ENCODE measurements around the gene MARCKSL1.
A peak's percentile ranks its signal among the peaks of the same experiment; 100 is the strongest.
"Not testable (repeated sequence)": the region's sequence is repeated elsewhere in the genome, so short reads cannot be mapped to it uniquely, and the experiment has no call there.

Gene MARCKSL1

GRCh38 chr1:32331549-32331948 is 4.5 kb downstream of the MARCKSL1 start:
- no peak for DNase-seq

DNA sequence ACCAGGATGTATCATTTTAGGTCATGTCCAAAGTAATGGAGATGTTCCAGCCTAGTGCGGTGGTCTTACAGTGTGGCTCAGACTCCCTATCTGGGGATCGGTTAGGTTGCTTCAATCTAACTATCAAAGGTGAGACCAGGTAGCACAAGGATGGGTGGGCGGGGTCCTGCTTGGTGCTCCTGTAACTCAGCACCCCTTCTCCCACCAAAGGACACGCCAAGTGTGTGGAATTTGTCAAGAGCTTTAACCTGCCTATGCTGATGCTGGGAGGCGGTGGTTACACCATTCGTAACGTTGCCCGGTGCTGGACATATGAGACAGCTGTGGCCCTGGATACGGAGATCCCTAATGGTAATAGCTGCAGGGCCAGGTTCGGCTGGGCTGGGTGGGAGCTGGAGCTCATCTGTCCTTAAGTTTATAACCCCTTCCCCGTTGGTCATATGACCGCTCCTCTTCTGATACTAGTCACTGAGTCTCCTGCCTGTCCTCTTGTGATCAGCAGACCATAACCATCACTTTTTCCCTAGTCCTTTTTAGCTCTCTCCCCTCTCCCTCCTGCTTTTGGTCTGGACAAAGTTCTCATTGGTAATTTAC is 5.4 kb downstream of the MARCKSL1 start:
- DNase-seq, result no peak

- no peak for DNase-seq
Observed at GRCh38 chr1:32329931-32330466, 6.0 kb downstream of the MARCKSL1 start.

DNA sequence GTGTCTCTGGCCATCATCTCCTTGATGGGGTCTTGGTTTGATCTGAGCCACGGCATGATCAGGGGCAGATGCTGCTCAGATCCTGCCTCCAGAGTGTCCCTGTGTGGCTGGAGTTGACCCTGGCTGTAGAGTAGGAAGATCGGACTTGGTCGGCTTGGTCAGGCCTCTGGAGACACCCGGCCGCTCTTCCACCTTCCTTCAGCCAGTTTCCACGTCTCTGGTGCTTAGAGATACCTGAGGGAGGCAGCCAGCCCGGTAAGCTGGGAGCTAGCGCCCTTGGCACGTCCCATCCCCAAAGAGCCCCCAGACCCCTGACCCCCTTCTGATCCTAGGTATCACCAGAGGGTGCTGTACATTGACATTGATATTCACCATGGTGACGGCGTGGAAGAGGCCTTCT is 8.8 kb downstream of the MARCKSL1 start:
- DNase-seq, result no peak

DNA sequence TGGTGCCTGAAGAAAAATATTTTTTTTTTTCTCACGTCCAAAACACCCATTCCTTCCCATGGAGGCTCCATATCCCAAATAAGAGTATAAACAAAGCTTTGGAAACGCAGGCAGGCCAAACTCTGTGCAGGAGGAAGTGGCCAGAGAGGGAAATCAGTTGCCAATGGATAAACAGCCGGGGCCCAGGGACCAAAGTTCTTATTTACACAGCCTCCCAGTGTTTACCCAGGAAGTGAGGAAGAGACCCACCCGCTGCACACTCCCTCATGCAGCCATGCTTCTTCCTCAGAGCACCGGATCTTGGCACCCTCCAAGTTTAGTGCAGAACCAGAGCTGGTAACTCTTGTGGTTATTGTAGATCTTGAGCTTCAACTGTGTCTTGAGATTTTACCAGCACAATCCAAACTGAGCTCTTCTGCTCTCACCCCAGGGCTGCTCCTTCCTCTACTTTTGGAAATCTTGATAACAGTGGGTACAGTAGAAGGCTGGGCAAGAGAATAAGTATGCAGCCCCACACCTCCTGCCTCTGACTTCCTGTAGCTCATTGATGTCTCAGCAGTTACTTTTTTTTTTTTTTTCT is 14.2 kb downstream of the MARCKSL1 start:
- no peak for DNase-seq

DNA sequence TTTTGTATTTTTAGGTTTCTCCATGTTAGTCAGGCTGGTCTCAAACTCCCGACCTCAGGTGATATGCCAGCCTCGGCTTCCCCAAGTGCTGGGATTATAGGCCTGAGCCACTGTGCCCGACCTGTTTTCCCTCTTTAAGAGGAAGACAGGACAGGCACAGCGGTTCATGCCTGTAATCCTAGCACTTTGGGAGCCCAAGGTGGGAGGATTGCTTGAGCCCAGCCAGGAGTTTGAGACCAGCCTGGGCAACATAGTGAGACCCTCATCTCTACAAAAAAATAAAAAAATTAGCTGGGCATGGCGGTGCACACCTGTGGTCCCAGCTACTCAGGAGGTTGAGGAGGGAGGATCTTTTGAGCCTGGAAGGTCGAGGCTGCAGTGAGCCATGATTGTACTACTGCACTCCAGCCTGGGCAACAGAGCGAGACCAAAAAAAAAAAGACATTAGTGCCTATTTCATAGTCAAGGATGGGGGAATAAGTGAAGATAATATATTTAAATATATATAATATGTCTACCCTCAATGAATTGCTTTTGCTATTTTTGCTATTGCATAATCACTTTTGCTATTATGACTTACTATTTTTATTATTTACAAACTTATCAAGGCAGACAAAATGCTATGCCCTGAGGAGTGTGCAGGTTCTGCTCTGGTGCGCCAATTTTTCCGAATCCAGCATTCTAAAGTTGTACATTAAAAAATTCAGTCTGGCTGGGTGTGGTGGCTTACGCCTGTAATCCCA is 17.7 kb downstream of the MARCKSL1 start:
- no peak for DNase-seq

GRCh38 chr1:32316903-32317277 is 19.1 kb downstream of the MARCKSL1 start:
- DNase-seq, result no peak

GRCh38 chr1:32311709-32312393 is 24.2 kb downstream of the MARCKSL1 start:
- DNase-seq, result no peak

DNA sequence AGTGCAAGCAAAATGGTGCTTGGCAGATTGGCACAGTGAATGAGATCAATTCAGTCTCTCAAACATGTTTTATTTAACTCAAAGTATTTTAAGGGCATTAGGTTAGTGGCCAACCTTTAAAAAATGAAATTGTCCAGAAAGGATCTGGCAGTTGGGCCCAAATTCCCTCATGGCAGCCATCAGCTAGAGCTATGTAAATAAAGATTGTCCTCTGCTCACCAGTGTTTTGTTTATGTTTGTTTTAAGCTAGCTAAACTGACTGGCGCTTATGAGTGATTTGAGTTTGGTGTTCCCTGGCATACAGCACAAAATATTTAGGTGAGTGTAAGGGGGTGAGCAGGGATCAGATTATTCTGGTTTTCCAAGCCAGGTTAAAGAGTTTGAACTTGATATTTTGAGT is 26.1 kb downstream of the MARCKSL1 start:
- DNase-seq, result no peak

DNA sequence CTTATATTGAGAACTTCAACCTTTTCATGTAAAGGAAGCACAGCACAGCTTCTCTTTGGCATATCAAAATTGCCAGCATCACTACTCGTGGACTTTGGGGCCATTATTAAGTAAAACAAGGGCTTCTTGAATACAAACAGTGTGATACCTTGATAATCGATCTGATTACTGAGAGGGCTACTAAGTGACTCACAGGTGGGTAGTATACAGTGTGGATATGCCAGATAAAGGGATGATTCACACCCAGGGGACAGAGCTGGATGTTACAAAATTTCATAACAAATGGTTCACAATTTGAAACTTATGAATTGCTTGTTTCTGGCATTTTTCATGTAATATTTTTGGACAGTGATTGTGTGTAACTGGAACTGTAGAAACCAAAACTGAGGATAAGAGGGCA is 28.7 kb downstream of the MARCKSL1 start:
- DNase-seq, result no peak

GRCh38 chr1:32305310-32305709 is 30.7 kb downstream of the MARCKSL1 start:
- DNase-seq, result no peak

DNA sequence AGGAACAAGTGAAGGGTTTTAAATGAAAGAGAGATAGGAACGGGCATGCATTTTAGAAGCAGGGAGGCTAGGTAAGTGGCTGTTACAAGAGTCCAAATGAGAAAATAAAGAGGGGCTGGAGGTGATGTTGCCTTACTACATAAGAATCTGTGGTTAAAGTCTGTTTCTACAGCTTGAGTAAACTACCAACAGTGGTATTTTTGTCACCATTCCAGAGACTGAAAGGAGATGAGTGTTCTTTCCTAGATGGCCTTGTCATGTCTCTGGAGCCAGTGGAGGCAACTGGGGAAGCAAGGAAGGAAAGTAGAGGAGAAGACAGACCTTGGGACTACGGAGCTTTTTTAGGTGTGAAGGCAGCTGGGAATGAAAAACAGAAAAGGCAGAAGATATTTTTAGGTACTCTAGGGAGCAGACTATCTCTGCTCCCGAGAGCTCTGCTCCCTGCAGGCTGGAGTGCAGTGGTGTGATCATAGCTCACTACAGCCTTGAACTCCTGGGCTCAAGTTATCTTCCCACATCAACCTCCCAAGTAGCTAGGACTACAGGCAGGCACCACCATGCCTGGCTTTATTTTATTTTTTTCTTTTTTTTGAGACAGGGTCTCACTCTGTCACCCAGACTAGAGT is 31.9 kb downstream of the MARCKSL1 start:
- no peak for DNase-seq

GRCh38 chr1:32303358-32303757 is 32.7 kb downstream of the MARCKSL1 start:
- no peak for DNase-seq

GRCh38 chr1:32299327-32299726 is 36.7 kb downstream of the MARCKSL1 start:
- no peak for DNase-seq

DNA sequence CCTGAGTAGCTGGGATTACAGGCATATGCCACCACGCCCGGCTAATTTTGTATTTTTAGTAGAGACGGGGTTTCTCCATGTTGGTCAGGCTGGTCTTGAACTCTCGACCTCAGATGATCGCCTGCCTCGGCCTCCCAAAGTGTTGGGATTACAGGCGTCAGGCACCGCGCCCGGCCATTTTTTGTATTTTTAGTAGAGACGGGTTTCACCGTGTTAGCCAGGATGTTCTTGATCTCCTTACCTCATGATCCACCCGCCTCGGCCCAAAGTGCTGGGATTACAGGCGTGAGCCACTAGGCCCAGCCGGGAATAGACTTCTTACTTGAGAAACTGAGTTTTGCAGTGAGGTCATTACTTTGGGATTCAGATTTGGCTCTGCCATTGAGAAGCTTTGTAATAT is 37.8 kb downstream of the MARCKSL1 start:
- not testable (repeated sequence) for DNase-seq

DNA sequence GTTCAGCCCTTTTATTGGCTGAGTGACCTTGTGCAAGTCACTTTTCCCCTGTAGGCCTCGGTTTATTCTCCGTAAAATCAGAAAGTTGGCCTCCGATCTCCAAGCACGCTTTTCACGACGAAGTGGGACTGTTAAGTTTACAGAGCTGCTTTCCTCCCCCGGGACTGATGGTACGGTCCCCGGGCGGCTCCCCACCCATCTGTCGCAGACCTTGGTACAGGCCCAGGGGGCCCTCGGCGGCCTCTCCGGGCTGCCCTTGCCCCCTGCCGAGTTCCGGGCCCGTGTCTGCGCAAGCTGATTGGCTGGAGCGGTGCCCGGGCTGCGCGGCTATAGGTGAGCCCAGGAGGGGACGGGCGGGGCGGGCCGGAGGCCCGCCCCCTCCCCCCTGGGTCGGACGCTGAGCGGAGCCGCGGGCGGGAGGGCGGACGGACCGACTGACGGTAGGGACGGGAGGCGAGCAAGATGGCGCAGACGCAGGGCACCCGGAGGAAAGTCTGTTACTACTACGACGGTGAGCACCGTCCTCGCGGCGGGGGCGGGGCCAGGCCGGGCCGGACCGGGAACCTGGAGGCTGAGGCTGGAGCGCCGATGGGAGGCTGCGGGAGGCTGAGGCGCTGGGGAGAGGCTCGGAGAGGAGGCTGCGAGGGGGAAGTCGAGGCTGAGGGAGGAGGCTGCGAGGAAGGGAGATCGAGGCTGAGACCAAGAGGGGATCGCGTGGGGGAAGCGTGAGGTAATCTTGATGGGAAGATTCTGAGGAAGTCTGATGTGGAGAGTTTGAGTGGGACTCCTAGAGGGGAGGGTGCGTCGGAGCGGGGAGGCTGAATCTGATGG is 44.1 kb downstream of the MARCKSL1 start, which contains the start of gene HDAC1:
Gene HDAC1 (plus strand): TSS at position 376 of the 831 bp plus-strand sequence. CDS start 87 bp downstream, at position 463.
- DNase-seq, result peak; percentile 87

DNA sequence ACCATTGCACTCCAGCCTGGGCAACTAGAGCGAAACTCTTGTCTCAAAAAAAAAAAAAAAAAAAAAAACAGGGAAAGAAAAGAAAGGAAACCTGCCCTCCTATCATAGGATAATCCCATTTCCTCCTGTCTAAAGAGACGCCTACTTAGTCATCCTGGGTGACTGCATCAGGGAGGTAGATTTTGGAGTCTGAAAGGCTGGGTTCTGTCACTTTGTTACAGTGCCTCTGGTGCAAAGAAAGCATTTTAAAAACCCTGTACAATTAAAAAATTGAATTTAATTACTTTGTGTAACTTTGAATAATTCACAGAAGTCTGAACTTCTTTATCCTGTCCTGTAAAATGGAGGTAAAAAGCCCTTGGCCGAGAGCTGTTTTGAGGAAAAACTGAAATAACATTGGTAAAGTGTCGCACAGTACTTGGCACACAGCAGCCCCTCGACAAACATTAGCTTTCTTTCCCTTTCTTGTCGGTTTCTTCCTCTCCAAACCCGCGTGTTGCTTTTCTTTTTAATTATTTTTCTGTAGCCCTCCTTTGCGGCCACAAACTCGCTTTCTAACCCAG is 44.8 kb downstream of the MARCKSL1 start:
- peak; percentile 15 for DNase-seq

- DNase-seq, result no peak
Observed at GRCh38 chr1:32289256-32289655, 46.8 kb downstream of the MARCKSL1 start.

DNA sequence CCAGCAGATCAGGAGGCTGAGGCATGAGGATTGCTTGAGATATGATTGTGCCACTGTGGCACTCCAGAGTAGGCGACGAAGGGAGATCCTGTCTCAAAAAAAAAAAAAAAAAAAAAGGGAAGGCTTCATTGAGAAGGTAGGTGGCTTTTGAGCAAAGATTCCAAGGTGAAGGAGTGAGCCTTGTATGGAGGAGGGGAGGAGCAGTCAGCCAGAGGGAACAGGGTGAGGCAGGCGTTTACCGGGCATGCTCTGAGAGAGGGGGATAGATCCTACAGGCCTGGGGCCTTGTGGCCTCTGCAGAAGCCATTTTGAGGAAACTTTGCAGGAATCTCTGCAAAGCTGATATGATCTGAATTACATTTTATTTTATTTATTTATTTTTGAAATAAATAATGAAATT is 49.3 kb downstream of the MARCKSL1 start:
- no peak for DNase-seq

GRCh38 chr1:32285658-32286057 is 50.4 kb downstream of the MARCKSL1 start:
- no peak for DNase-seq

DNA sequence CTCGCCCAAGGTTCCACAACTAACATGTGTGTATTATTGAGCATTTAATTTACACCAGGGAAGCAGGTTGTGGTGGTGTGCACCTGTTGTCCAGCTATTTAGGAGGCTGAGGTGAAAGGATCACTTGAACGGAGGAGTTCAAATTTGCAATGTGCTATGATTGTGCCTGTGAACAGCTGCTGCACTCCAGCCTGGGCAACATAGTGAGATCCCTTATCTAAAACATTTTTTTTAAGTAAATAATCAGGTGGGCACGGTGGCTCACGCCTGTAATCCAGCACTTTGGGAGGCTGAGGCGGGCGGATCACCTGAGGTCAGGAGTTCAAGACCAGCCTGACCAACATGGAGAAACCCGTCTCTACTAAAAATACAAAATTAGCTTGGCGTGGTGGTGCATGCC is 51.3 kb downstream of the MARCKSL1 start:
- DNase-seq, result not testable (repeated sequence)
